Activated gamma-delta T cell treated with Interleukin-2 at 50 U/mL for 16 hours (primary cell): ENCODE measurements around the gene ETDC.

Source experiments
- DNase-seq: peaks from one replicate; pipeline ENCODE4 v3.0.0-alpha.2; 2020

The ETDC gene

DNA sequence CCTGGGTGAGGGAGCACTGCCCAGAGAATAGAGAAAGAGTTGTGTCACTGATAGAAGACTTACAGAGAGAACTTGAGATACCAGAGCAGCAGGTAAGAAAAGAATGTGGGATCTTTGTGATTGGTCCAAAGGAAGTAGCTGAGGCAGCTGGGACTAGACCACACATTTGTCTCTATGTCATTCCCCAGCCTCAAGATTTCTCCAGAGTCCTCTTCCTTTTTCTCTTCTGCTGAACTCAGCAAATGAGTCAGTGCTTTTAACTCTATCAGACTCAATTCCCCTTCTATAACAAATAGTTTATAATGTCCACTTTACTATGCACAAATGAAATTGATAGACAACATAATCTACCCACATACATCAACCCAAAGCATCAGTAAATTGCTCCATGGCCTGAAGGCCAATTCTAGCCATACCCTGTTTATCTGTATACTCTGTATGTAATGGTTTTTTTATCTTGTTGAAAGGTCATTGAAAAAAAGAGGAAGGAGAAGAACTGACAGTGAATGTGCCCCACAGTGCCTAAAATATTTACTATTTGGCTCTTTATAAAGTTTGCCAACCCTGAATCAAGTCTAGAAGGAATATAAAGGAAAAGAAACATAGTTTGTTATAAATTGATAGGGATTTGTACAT lies 38.2 kb downstream of the ETDC start:
- no peak for DNase-seq

- no peak for DNase-seq
Measured at GRCh38 chrX:135354288-135354687, 45.0 kb downstream of the ETDC start.
